Measurements from ENCODE around the gene ATP8A2.

- no peak for TF ChIP-seq CTCF (IDR thresholded peaks at IDR 0.05)
- no peak for TF ChIP-seq POLR2A (IDR thresholded peaks at IDR 0.05)
Observed at GRCh38 chr13:25731536-25731935, 359.8 kb downstream of the ATP8A2 start.
